DMS53 treated with DMSO at 0.1 percent for 48 hours (cell line): ENCODE data around the gene FAM228B.
A peak's percentile ranks its signal among the peaks of the same experiment; 100 is the strongest.
"Not testable (repeated sequence)": the region's sequence is repeated elsewhere in the genome, so short reads cannot be mapped to it uniquely, and the experiment has no call there.

Experiments used
- DNase-seq: peaks from one replicate; lab custom pipeline; 2025; ENCODE audit not compliant: unreplicated experiment; lab: John Stamatoyannopoulos, UW

FAM228B gene

GRCh38 chr2:24153478-24153877 lies 30.2 kb downstream of the FAM228B start:
- DNase-seq, result no peak

GRCh38 chr2:24158131-24158530 lies 34.9 kb downstream of the FAM228B start:
- no peak for DNase-seq

DNA sequence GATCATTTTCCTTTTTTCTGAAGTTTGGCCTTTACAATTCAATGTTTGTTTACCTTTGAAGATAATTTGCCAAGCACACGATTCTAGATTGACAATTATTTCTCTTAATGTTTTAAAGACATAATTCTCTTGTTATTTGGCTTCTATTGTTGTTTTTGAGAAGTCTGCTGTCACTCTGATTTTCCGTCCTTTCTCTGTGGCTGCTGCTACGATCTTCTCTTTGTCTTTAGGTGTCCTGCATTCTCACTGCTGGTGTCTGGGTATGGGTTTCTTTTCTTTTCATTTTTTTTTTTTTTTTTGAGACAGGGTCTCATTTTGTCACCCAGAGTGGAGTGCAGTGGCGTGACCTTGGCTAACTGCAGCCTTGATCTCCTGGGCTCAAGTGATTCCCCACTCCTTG lies 36.4 kb downstream of the FAM228B start:
- DNase-seq, result no peak

- DNase-seq, result no peak
These were observed 37.5 kb downstream of the FAM228B start for GRCh38 chr2:24160761-24161160.

DNA sequence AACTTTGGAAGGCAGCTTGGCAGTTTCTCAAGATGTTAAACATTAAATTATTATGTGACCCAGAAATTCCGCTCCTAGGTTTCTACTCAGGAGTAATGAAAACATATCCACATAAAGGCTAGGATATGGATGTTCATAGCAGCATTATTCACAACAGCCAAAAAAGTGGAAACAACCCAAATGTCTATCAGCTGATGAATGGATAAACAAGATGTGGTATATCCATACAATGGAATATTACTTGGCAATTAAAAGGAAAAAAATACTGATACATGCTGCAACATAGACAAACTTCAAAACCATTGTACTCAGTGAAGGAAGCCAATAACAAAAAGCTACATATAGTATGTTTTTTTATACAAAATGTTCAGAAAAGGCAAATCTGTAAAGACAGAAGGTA lies 39.2 kb downstream of the FAM228B start:
- no peak for DNase-seq

GRCh38 chr2:24163186-24163585 lies 39.9 kb downstream of the FAM228B start:
- DNase-seq, result no peak

DNA sequence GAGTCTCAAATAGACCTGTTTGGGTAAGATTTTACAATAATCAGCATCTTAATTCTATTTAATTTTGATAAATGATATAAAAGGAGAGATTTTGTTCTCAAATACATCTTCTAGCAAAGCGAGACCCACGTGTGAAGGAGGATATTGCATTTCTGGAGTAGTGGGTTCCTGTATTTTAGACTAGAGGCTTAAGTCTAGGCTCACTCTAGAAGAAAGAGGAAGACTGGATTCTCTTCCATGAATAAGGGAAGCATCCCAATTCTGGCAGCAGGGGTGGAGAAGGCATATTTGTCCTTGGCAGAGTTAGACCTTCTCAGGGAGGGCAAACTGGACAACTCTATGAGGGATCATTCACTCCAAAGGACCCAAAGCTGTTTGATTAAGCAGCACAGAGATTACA lies 40.3 kb downstream of the FAM228B start:
- DNase-seq, result no peak

DNA sequence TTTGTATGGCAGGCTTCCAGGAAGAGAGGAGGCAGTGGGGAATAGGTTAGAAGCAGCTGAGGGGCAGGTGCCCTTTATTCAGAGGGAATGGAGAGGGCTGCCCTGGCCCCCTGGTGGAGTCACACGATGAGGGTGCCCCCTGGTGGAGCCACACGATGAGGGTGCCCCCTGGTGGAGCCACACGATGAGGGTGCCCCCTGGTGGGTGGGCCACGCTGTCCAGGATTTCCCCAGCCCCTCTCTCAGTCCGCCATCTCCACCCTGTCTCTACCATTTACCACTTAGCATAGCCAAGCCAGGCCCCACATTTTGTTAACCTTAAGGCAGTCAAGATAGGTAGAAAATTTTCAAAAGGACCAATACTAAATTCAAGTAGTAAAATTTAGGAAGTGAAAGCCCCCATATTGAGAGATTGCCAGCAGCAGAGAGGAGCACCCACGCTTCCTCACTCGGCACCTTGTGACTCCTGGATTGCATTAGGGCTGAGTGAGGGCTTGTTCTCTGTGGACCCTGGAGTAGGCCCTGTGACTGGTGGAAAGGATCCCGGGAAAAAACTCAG lies 41.2 kb downstream of the FAM228B start:
- no peak for DNase-seq

DNA sequence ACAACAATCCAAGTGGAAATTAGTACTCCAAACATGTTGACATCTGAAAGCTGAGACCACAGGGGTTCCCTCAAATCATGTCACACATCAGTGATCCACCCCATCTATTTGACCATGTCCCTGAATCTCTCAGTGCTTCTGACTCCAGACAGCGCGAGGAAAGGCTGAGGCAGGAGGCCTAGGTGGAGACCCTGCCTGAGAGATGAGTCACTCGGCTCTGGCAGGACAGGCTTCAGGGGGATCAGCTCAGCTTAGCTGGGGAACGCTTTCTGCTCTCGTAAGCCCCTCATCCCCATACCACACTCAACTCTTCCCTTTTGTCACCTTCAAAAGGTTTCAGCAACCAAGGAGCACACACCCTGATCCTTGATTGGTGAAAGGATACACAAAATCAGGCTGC lies 45.8 kb downstream of the FAM228B start:
- no peak for DNase-seq

- no peak for DNase-seq
These were observed 51.6 kb downstream of the FAM228B start, which contains the start of gene FAM228A for GRCh38 chr2:24174851-24175277. FAM228A (plus strand) TSS chr2:24175053; CDS start chr2:24175481, 428 bp downstream.

- no peak for DNase-seq
These were observed 52.4 kb downstream of the FAM228B start for GRCh38 chr2:24175631-24176187.

DNA sequence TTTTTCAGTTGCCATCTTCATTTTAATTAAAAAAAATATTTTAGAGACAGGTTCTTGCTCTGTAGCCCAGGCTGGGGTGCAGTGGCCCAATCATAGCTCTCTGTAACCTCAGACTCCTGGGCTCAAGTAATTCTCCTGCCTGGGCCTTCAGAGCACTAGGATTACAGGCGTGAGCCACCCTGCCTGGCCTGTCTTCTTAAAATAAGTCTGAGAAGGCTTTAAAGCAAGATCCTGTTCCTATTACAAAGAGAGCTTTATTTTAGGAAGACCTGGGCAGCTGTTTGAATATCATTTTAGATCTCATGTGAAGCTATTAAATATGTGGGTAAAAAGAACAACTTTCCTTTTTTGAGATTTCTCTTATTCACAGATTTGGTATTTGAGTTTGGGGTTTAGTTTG lies 53.1 kb downstream of the FAM228B start:
- DNase-seq, result no peak

DNA sequence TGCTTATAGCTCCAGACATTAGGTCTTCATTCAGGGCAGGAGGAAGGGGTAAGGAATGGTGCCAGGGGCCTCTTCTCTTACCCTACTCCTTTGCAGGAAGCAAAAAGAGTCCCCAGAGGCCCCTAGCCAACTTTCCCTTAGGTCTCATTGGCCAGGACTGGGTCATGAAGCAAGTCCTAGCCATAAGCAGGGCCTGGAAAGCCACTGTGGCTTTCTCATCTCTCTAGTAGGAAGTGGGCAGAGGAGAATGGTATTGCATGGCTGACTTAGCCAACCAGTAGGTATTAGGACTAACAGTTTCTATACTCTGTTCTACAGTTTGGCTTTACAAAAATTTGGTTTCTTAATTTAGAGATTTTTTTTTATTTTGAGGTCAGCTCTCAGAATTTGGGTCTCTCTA lies 56.4 kb downstream of the FAM228B start:
- DNase-seq, result no peak

- peak; percentile 77 for DNase-seq
These were observed 58.6 kb downstream of the FAM228B start for GRCh38 chr2:24181849-24182248.

DNA sequence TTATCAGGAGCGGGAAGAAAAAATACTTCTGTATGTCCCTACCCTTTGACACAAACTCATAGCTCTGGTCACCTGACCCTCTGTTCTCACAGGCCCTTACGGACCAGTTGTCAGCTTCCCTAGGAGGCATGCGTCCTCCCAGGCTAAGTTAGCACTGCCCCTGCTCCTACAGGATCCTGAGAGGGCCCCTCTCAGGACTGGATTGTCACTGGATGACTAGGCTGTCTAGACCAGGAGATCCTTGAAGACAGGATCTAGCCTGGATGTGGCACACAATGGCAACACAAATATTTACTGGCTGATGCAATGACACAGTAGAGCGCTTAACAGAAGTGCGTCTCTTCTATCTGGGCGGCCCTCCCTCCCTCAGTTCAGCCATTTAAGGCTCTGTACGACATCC lies 59.2 kb downstream of the FAM228B start:
- DNase-seq, result peak; percentile 89

GRCh38 chr2:24183366-24184069 lies 60.2 kb downstream of the FAM228B start:
- peak; percentile 23 for DNase-seq

GRCh38 chr2:24189551-24189950 lies 66.3 kb downstream of the FAM228B start:
- DNase-seq, result no peak

DNA sequence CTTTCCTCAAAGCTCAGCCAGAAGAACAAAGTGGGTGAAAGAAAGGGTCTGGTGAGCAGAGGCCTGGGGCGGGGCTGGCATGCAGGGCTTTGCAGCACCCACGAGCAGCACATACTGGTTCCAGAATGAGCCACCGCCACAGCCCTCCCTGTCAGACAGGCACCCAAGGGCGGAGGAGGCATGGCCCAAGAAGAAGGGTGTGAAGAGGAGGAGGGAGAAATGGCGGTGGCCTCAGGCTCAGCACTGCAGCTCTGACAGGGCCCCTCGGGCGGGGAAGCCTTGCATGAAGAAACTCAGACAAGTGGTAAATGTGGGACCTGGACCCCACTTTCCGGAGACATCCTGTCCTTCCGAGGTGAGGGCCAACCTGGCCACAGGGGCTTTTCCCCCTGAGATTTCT lies 67.2 kb downstream of the FAM228B start:
- no peak for DNase-seq

- DNase-seq, result no peak
These were observed 67.9 kb downstream of the FAM228B start for GRCh38 chr2:24191156-24191555.

- DNase-seq, result no peak
These were observed 68.6 kb downstream of the FAM228B start for GRCh38 chr2:24191848-24192247.

DNA sequence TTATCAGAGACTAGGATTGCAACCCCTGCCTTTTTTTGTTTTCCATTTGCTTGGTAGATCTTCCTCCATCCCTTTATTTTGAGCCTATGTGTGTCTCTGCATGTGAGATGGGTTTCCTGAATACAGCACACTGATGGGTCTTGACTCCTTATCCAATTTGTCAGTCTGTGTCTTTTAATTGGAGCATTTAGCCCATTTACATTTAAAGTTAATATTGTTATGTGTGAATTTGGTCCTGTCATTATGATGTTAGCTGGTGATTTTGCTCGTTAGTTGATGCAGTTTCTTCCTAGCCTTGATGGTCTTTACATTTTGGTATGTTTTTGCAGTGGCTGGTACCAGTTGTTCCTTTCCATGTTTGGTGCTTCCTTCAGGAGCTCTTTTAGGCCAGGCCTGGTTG lies 73.9 kb downstream of the FAM228B start:
- not testable (repeated sequence) for DNase-seq

- no peak for DNase-seq
These were observed 76.8 kb downstream of the FAM228B start for GRCh38 chr2:24199968-24200590.
